NCI-H226 (cell line): ENCODE data around the gene RIF1.

Experiments
- DNase-seq: peaks from one replicate; pipeline ENCODE4 v3.0.0-alpha.2; 2015

Gene RIF1, protein sequence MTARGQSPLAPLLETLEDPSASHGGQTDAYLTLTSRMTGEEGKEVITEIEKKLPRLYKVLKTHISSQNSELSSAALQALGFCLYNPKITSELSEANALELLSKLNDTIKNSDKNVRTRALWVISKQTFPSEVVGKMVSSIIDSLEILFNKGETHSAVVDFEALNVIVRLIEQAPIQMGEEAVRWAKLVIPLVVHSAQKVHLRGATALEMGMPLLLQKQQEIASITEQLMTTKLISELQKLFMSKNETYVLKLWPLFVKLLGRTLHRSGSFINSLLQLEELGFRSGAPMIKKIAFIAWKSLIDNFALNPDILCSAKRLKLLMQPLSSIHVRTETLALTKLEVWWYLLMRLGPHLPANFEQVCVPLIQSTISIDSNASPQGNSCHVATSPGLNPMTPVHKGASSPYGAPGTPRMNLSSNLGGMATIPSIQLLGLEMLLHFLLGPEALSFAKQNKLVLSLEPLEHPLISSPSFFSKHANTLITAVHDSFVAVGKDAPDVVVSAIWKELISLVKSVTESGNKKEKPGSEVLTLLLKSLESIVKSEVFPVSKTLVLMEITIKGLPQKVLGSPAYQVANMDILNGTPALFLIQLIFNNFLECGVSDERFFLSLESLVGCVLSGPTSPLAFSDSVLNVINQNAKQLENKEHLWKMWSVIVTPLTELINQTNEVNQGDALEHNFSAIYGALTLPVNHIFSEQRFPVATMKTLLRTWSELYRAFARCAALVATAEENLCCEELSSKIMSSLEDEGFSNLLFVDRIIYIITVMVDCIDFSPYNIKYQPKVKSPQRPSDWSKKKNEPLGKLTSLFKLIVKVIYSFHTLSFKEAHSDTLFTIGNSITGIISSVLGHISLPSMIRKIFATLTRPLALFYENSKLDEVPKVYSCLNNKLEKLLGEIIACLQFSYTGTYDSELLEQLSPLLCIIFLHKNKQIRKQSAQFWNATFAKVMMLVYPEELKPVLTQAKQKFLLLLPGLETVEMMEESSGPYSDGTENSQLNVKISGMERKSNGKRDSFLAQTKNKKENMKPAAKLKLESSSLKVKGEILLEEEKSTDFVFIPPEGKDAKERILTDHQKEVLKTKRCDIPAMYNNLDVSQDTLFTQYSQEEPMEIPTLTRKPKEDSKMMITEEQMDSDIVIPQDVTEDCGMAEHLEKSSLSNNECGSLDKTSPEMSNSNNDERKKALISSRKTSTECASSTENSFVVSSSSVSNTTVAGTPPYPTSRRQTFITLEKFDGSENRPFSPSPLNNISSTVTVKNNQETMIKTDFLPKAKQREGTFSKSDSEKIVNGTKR (N-terminal part only)

DNA sequence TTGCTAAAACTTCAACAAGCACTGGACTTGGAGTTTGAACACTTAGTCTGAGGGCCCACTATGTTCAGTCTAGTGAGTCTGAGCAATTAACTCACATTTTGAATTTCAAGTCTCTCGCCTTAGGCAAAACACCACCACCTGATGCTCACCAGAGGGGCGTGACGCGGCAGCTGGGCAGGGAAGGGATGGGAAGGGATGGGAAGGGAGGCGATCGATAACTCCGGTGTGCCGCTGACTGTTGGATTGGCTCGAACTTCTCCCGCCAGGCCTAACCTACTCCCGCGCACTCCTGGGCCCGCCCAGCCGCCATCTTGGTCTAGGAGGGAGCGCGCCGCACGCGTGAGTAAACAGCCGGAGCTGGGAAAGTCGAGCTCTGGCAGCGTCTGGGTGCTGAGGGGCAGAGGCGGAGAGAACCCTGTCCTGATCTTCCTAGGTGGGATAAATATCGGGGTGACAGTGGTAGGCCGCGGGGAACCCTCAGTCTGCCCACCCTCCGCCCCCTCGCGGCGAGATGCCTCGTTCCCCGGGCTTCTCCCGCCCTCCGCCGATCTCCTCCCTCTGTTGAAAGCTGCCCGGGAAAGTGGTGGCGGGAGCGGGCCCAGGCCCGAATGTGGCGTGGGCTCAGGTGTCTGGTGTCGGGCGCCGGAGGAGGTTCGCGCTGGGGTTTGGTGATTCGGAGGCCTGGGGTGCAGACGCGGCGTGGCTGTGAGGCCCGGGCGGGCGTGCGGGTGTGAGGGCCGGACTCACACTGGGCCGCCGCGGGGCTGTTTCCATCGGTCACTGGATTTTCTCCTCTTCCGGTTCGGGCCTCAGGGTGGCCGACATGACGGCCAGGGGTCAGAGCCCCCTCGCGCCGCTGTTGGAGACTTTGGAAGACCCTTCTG lies at the start of gene RIF1:
Gene RIF1, plus strand, starts transcription at position 302 of the 884 bp plus-strand sequence. Its CDS starts 522 bp downstream, at position 824.
- DNase-seq: peak; percentile 99

DNA sequence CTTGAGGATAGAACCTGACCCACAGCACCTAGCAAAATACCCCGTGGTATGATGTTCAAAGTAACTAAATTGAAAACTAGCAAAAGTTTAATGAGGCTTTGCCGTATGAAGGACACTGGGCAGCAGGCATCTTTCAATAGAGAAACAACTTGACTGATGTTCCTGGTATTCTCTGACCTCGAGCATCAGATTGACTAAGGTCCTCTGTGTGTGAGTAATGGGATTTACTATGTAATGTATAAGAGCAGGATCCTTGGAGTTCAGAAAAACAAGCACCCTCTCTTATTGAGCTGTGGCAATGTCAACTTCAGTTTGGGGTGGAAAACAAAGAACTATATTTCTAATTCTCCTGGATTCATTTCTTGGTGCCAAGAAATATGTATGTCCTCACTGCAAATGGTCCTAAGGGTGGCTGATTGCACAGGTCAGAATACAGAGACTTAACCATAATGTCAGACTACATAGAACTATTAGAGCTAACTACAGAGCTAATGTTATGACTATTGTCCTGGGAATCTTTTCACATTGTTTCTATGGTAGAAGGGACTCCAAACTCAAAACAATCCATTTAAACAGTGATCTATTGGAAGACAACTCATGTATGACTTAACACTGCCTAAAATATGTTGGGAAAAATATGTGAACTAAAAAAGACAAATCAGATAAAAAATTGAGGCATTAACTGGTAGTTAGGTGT lies 47.9 kb upstream of the RIF1 start:
- no peak for DNase-seq

DNA sequence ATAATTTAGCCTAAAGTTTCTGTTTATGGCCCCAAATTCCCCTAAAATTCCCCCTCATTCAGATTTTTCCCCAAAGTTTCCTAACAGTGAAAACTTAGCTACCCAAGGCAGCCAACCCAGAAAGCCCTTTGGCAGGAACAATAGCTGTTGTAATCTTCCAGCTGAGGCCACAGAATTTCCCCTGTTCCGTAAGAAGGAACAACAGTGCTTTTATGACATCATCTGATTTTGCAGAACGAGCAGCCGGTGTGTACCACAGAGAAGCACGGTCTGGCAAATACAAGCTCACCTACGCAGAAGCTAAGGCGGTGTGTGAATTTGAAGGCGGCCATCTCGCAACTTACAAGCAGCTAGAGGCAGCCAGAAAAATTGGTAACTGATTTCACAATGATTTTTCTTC lies 46.0 kb upstream of the RIF1 start:
- DNase-seq: no peak

DNA sequence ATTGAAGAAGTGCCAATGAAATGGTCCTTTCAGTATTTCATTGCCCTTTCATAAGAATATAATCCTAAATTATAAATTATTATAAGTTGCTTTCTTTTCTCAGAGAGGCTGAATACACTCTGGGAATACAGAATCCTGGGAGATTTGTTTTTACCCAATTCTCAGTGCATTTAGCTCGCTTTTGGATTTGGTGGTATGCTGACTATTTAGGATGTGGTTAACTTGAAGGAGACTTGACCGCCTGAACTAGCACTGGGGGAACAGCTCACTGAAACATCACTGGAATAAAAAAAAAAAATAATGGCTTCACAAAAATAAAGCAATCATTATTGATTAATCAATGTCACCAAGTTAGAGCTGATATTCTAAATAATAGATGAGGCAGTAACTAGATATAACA lies 42.1 kb upstream of the RIF1 start:
- no peak for DNase-seq

DNA sequence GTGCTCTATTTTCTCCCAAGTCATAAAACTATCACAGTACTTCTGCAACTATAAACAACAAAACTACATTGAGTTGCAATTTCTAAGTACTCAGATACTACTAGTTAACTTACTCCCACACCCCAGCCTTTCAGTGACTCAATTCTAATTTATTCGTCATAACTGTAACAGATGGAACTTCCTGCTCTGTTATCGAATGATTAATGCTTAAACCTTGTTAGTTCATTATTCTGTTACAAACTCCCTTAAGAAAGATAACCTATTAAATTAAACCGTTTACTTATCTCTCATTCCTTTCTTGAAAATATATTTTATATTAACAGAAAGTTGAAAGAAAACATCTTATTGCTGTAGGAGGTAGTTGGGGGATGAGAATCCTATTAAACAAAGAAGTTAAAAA lies 35.3 kb upstream of the RIF1 start:
- peak; percentile 92 for DNase-seq

DNA sequence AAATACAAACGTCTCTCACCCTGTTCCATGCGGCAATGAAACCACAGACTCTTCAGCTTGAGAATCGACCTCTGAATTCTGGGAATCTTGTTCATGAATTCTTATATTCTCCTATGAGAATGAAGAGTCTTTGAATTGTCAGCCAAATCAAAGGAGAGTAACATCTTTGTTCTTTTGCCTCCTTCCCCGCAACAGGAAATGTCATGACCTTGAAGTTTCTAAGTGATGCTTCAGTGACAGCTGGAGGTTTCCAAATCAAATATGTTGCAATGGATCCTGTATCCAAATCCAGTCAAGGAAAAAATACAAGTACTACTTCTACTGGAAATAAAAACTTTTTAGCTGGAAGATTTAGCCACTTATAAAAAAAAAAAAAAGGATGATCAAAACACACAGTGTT lies 30.5 kb upstream of the RIF1 start:
- DNase-seq: no peak

DNA sequence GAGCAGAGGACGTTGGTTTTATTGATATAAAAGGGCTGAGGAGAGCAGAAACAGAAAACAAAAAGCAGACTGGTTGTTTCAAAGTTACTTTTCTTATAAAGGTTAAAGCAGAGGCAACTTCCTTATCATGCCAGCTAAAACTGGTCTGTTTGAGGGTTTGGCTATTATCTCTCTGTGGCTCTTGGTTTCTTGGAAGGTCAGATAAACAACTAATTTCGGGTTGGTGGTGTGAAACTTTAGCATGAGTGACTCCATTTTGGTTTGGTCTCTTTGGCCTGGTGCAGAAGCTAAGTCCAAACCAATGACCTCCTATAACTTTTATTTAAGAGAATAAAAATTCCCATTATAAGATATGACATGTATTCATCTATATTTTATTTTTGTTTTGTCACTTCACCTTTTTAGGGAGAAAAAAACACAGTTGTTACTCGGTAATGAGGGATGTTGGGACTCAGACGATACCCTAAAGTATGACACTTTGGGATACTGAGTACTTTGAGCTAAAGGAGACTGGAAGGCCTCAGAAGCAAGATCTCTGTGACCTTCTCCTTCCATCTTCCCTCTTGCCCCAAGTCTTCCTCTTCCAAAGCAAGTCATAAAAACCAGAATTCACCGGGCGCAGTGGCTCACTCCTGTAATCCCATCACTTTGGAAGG lies 29.0 kb upstream of the RIF1 start:
- DNase-seq: no peak

DNA sequence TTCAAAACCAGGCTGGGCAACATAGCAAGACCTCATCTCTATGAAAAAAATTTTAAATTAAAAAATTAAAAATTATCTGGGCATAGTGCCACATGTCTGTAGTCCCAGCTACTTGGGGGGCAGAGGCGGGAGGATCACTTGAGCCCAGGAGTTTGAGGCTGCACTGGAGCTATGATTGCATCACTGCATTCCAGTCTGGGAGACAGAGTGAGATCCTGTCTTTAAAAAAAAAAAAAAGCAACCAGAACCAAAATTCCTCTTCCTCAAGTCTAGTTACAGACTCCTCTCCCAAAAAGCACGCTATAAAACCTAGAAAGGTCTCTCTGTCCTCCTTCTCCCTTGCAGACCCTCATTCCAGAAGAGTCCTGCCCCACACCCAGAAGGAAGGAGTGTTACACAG lies 28.4 kb upstream of the RIF1 start:
- peak; percentile 64 for DNase-seq

DNA sequence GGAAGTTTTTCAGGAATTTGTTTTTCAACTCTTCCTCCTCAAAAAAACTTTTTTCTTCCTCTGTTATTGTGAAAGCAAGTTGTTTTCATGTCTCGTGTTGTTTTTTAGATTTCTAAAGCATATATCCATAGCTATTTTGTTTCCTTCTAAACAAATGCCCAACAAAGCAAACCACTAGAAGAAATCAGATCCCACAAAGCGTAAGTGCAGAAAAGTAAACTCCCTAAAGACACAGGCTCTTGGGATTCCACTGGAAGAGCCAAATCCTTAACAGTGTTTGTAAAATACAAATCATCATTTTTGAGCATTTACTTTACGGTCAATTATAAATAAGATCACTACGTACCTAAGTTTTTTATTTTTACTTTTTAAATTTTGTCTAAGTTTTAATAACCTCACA lies 21.7 kb upstream of the RIF1 start:
- no peak for DNase-seq

DNA sequence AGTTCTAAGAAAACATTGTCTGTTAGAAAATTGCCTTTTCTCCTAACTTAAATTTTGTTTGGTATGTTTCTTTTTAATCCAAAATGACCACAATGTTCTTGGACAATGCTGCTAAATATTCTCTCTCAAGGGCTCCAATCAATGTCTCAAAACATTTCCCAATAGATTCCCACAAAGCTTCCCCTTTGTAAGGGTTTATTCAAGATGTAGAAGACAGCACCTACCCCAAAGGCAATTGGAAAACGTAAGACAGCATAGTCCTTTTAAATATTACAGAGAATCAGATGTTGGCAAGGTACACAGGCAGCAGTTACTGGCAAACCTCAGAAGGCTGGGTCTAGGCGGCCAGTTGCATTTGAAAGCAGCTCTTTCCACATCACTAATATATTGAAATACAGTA lies 18.3 kb upstream of the RIF1 start:
- DNase-seq: no peak

DNA sequence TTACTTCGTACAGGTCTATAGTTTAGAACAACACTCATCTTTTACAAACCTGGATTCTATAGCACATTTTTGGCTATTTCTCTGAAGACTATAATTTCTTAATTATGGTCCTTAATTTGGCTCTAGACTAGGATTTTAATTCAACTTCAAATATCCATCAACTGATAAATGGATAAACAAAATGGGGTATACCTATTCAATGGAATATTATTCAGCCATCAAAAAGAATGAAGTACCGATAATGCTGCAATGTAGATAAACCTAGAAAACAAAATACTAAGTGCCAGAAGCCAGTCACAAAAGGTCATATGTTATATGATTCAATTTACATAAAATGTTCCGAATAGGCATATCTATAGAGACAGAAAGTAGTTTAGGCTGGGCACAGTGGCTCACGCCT lies 15.2 kb upstream of the RIF1 start:
- DNase-seq: no peak

DNA sequence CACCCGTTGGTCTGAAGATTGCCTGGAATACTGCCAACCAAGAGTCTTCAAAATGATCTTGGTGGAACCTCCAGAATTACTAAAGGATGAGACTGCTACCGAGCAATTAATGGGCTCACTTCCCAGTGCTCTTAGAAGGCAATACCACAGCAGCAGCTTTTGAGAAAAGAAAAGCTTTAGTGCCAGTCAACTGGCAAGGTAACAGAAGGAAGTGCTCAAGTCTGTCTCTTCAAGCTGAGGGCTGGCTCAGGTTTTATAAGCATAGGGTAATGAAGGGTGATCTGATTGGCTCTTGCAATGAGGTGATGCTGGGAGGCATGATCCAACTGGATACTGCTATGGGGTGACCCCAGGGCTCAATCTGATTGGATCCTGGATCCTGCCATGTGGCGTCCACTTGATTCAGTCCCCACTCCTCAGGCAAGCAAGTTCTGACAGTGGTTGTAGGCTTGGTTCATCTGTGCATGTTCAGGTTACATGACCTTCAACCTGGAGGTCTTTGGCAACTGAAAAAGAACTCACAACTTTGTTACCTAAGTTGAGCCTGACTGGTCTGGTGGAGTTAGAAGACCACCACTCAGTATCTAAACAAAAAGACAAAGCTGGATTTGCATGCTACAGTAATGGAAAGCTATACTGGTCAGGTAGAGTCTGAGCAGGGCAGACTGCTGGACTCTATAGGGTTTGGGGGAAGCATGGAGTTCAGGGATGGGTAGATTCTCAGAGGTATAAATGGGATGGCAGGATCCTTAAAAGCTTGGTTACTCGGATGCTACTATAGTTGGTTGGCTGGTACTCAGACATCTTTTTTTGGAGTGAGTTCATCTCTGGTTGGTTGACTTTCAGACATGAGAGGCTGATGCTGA lies 14.0 kb upstream of the RIF1 start:
- no peak for DNase-seq

DNA sequence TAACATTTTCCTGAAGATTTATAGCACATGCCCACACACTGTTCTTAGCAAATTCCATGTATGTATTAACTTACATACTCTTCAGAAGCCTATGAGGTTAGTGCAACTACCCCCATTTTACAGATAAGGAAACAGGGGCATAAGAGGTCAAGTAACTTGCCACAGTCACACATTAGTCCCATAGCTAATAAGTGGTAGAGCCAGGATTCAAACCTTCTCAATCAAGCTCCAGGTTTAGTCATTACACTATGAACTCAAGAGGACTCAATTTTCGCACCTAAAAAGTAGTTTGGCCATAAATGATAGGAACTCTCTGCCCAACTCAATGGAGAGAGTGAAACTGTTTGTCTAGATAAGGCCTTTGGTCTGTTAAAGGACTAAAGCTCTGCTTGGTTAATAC lies 9.7 kb upstream of the RIF1 start:
- DNase-seq: no peak

DNA sequence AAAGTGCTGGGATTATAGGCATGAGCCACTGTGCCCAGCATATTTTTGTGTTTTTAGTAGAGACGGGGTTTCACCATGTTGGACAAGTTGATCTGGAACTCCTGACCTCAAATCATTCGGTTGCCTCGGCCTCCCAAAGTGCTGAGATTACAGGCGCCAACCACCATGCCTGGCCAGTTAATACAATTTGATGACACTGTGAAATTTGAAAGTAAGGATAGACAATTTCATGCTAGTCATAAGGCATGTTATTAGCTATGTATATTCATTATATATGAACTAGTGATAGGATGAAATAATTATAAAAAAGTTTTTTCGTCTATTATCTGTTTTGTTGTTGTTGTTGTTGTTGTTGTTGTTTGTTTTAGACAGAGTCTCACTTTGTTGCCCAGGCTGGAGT lies 8.6 kb upstream of the RIF1 start:
- no peak for DNase-seq

DNA sequence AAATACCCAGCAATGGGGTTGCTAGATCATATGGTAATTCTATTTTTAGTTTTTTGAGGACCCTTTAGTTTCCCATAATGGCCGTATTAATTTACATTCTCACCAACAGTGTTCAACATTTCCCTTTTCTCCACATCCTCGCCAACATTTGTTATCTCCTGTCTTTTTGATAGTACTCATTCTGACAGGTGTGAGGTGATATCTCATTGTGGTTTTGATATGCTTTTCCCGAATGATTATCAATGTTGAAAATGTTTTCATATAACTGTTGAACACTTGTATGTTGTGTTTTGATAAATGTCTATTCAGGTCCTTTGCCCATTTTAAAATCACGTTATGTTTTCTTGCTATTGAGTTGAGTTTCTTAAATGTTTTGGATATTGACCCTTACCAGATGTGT lies 5.8 kb upstream of the RIF1 start:
- DNase-seq: no peak

DNA sequence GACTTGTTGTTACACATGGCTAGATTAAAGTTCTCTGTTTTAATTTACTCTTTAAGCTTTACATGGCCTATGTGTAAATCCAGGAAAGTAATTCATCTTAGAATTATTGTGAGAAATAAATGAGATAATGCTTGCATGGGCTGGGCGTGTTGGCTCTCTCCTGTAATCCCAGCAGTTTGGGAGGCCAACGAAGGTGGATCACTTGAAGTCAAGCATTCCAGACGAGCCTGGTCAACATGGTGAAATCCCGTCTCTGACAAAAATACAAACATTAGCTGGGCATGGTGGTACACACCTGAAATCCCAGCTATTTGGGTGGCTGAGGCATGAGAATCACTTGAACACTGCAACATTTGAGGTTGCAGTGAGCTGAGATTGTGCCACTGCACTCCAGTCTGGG lies 4.3 kb upstream of the RIF1 start:
- no peak for DNase-seq

DNA sequence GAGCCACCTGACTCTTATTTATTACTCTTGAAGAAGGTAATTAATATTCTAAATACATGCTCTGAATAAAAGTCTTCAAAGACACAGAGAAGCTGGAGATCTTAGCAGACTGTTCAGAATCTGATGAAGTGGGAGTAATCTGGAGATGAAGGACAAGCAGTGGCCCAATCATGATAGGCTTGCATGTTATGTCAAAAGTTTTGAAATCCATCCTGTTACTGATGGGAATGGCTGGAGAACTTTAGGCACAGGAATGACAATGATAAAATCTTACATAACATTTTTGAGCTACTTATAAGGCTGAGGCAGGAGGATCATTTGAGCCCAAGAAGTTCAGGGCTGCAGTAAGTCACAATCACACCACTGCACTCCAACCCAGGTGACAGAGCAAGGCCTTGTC lies 2.4 kb upstream of the RIF1 start:
- no peak for DNase-seq

DNA sequence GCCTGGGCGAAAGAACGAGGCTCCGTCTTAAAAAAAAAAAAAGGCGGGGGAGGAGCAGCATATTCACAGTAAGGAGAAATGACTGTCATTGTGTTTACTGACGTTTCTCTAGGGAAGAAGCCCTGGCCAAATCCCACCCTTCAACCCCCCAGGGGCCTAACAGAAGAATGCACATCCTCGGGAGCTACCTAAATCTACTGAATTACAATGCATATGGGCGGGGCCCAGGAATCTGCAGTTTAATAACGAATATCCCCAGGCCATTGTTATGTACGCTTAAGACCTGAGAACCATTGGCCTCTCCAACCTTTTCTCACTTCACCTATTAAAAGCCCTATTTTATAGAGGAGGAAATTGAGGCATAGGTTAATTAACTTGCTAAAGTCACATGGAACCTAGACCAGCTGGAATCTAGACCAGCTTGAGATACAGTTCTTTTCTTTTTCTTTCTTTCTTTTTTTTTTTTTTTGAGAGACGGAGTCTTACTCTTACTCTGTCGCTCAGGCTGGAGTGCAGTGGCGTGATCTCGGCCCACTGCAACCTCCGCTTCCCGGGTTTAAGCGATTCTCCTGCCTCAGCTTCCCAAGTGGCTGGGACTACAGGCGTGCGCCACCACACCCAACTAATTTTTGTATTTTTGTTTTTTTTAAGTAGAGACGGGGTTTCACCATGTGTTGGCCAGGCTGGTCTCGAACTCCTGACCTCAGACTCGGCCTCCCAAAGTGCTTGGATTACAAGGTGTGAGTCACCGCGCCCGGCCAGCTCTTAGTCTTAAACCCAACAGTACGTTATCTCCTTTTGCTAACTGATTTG lies 708 bp upstream of the RIF1 start:
- DNase-seq: no peak

DNA sequence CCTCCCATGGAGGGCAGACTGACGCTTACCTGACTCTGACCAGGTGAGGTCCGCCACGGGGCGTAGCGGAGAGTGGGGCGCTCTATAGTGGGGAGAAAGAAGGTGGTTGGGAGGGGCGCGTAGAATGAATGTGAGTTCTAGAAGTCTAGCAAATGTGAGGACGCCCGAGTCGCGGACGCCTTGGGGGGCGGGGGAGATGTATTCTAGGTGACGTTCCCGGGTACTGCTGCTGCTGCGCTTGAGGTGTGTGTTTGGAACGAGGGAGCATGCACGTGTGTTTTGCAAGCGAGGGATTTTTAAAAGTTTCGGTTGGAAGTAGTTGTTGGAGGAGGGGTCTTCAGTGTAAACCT lies 758 bp downstream of the RIF1 start:
- DNase-seq: no peak
